Measurements from ENCODE around the gene IL17C.

IL17C gene

GRCh38 chr16:88647178-88648070 lies 9.1 kb downstream of the IL17C start:
- no peak for DNase-seq

- DNase-seq, result no peak
These were observed 11.0 kb downstream of the IL17C start for GRCh38 chr16:88649195-88649923.

- DNase-seq, result no peak
These were observed 11.8 kb downstream of the IL17C start for GRCh38 chr16:88649924-88650748.

- DNase-seq, result peak; percentile 75
These were observed 12.4 kb downstream of the IL17C start, which contains the start of gene CYBA for GRCh38 chr16:88650749-88651275. Gene CYBA (minus strand): TSS chr16:88651053. CDS start chr16:88651013, 40 bp downstream.

- peak; percentile 74 for DNase-seq
These were observed 13.1 kb downstream of the IL17C start for GRCh38 chr16:88651276-88651988.

GRCh38 chr16:88651989-88652761 lies 13.8 kb downstream of the IL17C start:
- no peak for DNase-seq

GRCh38 chr16:88652762-88653063 lies 14.3 kb downstream of the IL17C start:
- no peak for DNase-seq

- no peak for DNase-seq
These were observed 14.7 kb downstream of the IL17C start for GRCh38 chr16:88653101-88653500.

- DNase-seq, result no peak
These were observed 15.4 kb downstream of the IL17C start for GRCh38 chr16:88653596-88654362.

- DNase-seq, result no peak
These were observed 16.1 kb downstream of the IL17C start for GRCh38 chr16:88654363-88655052.

- DNase-seq, result no peak
These were observed 16.8 kb downstream of the IL17C start for GRCh38 chr16:88655053-88655732.

- DNase-seq, result no peak
These were observed 17.4 kb downstream of the IL17C start for GRCh38 chr16:88655733-88656281.

GRCh38 chr16:88656291-88656980 lies 18.1 kb downstream of the IL17C start:
- DNase-seq, result no peak

GRCh38 chr16:88657371-88657770 lies 19.0 kb downstream of the IL17C start:
- DNase-seq, result no peak

GRCh38 chr16:88658714-88659113 lies 20.3 kb downstream of the IL17C start:
- DNase-seq, result no peak

- DNase-seq, result no peak
These were observed 20.8 kb downstream of the IL17C start for GRCh38 chr16:88659160-88659559.

GRCh38 chr16:88661468-88661867 lies 23.1 kb downstream of the IL17C start:
- DNase-seq, result no peak

- DNase-seq, result peak; percentile 15
These were observed 24.0 kb downstream of the IL17C start for GRCh38 chr16:88662222-88662842.
